Memory B cell (primary cell): ENCODE results near the gene ZNF354C.
"Not testable (repeated sequence)": the region's sequence is repeated elsewhere in the genome, so short reads cannot be mapped to it uniquely, and the experiment has no call there.

Experiments
- ATAC-seq: fragments of 150-1000 bp; cut with Tn5 transposase; 2 replicates; pipeline ENCODE4 v1.10.0; 2021; ENCODE audit warnings: low read depth, mild to moderate bottlenecking, moderate library complexity
- DNase-seq, 2 donors: peaks; one replicate each; pipeline ENCODE4 v3.0.0; 2022; ENCODE audit warnings: low spot score in 2 of 2
- H3K27ac Mint-ChIP-seq: one replicate; pipeline ENCODE4 v1.8.0; 2022; ENCODE audit warnings: mild to moderate bottlenecking, moderate library complexity, mixed read lengths
- H3K27me3 Mint-ChIP-seq: one replicate; pipeline ENCODE4 v1.8.0; 2022; ENCODE audit warnings: mixed read lengths
- H3K36me3 Mint-ChIP-seq: one replicate; pipeline ENCODE4 v1.8.0; 2022; ENCODE audit warnings: mild to moderate bottlenecking, mixed read lengths
- H3K4me1 Mint-ChIP-seq: one replicate; pipeline ENCODE4 v1.8.0; 2022; ENCODE audit warnings: mixed read lengths
- H3K4me3 Mint-ChIP-seq: one replicate; pipeline ENCODE4 v1.8.0; 2022; ENCODE audit warnings: mild to moderate bottlenecking, moderate library complexity, mixed read lengths
- H3K9me3 Mint-ChIP-seq: one replicate; pipeline ENCODE4 v1.8.0; 2022; ENCODE audit warnings: mixed read lengths

The ZNF354C gene

DNA sequence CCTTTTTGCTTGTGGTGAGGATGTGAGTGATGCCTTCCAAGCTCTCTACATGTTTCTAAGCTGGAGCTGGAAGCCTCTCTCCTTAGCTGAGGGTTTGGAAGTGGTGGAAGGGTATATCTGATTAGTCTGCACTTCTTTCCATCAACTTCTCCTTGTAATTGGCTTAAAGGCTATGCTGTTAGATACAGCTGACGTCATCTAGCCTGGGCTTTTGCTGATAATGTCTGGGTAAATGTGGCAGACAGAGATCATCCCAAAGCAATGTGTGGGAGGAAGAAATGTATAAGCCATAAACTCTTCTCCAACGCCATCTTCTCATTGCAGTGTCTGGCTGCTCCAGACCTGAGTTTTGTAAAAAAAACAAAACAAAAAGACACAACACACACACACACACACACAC lies 29.3 kb downstream of the ZNF354C start:
- H3K4me1 Mint-ChIP-seq = no peaks in the 10 kb centered on the region

DNA sequence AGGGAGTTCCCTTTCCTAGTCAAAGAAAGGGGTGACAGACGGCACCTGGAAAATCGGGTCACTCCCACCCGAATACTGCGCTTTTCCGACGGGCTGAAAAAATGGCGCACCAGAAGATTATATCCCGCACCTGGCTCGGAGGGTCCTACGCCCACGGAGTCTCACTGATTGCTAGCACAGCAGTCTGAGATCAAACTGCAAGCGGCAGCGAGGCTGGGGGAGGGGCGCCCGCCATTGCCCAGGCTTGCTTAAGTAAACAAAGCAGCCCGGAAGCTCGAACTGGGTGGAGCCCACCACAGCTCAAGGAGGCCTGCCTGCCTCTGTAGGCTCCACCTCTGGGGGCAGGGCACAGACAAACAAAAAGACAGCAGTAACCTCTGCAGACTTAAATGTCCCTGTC lies 41.1 kb downstream of the ZNF354C start:
- not testable (repeated sequence) for DNase-seq, H3K36me3 Mint-ChIP-seq, H3K4me3 Mint-ChIP-seq, H3K9me3 Mint-ChIP-seq, H3K4me1 Mint-ChIP-seq, ATAC-seq, H3K27ac Mint-ChIP-seq, H3K27me3 Mint-ChIP-seq

More for the DNA sequence above, 29.3 kb downstream of the ZNF354C start:
- DNase-seq = no peak
- no peak overlapping the region for H3K27ac Mint-ChIP-seq
- no peak overlapping the region for H3K4me3 Mint-ChIP-seq
- no peak for ATAC-seq
- no peaks in the 10 kb centered on the region for H3K27me3 Mint-ChIP-seq
- H3K9me3 Mint-ChIP-seq = peaks cover 35% of the 10 kb centered on the region
- H3K36me3 Mint-ChIP-seq = peaks cover 8% of the 10 kb centered on the region

DNA sequence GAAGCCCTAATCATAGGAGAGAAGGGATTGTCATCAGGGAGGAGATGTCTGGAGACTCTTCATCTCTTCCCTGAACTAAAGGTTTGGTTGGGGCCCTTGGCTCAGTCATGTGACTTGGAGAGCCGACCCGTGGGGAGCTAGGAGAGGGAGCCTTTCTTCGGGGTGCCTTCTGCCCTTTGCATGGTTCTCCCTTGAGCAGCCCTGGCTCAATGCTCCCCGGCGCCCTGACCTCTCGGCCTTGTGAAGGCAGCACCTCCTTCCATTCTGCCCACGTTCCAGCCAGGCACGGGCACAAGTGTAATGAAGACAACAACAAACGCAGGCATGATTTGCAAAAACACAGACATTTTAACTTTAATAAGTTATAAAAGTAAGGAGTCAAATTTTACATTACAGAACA lies 50.4 kb downstream of the ZNF354C start:
- H3K9me3 Mint-ChIP-seq = peaks cover 16% of the 10 kb centered on the region
- H3K27ac Mint-ChIP-seq = no peak overlapping the region
- H3K27me3 Mint-ChIP-seq = no peaks in the 10 kb centered on the region

DNA sequence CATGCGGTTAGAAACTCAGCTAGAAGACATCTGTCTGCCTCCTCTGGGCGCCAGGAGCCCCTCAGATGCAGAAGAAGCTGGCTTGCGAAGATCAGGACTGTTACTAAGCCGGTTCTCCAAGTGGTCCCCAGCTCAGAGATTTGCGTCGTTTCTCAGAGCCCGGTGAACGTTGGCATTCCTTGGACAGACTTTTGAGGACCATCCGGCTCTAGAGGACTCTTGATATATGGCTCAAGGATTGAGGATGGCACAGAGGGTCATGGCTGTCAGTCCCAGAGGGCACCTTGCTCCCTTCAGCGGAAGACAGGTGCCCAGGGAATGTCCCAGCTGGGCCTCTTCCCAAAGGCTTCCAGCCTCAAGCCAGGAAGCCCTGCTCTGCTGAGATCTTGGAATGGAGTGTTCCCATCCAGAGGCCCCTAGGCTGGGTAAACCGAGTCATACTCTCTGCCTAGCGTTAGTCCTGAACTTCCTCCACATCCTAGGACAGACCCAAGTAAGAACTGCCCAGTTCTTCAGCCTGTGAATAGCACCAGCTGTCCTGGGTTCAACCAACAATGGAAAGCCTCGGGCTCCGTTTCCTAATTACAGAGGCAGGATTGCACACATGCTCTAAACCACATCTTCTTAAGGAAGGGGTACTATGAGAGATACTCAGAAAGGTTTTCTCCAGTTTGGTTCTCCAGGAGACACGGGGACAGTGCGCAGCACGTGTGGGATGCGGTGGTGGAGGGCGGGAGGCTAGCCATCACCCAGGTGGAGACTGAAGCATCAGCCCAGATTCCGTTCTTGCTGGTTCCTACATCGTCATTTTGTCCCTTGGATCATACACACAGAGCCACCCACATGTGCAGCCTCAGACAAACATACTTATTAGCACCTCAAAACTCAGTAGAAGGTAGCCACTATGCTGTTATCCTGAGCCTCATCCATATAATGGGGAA lies 51.4 kb downstream of the ZNF354C start:
- Mint-ChIP-seq H3K27ac (no peak overlapping the region), H3K36me3 (no peaks in the 10 kb centered on the region), H3K4me1 (no peaks in the 10 kb centered on the region), H3K4me3 (no peak overlapping the region), H3K9me3 (peaks cover 16% of the 10 kb centered on the region), H3K27me3 (no peaks in the 10 kb centered on the region)
- ATAC-seq (no peak), DNase-seq (no peak)

More for the DNA sequence above, 50.4 kb downstream of the ZNF354C start:
- H3K4me1 Mint-ChIP-seq = no peaks in the 10 kb centered on the region
- ATAC-seq (no peak), DNase-seq (no peak)
- no peaks in the 10 kb centered on the region for H3K36me3 Mint-ChIP-seq
- H3K4me3 Mint-ChIP-seq = no peak overlapping the region

DNA sequence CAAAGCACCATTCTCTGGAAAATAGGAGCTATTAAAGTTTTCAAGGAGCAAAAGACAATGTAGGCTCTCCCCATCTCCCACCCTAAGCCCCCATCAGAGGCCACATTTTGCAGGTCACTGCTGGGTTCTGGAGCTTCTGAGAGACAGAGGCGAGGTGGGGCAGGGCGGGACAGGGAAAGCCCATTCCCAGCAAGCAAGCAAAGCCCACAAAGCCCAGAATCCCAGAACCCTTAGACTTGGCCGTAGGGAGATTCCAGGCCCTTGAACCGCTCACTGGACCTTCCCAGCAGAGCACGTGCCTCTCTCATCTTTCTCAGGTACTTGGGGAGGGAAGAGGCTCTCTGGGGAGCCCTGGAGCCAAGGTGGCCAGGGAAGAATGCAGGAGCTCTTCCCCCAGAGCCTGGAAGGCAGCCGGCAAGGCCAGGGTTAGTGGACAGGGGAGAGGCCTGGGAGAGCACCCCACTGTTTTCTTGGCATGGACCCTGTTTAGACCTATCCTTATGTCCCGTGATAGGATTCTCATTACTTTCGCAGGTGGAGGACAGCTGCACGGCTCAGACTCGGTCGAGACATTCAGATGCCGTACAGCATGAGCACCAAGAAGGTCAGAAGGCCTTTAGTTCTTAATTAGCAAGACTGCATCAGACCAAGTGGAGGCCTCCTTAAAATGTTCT lies 52.4 kb downstream of the ZNF354C start:
- Mint-ChIP-seq H3K9me3 (peaks cover 14% of the 10 kb centered on the region), H3K4me3 (no peak overlapping the region), H3K36me3 (no peaks in the 10 kb centered on the region), H3K27ac (no peak overlapping the region), H3K4me1 (no peaks in the 10 kb centered on the region), H3K27me3 (no peaks in the 10 kb centered on the region)
- no peak for DNase-seq
- no peak for ATAC-seq

DNA sequence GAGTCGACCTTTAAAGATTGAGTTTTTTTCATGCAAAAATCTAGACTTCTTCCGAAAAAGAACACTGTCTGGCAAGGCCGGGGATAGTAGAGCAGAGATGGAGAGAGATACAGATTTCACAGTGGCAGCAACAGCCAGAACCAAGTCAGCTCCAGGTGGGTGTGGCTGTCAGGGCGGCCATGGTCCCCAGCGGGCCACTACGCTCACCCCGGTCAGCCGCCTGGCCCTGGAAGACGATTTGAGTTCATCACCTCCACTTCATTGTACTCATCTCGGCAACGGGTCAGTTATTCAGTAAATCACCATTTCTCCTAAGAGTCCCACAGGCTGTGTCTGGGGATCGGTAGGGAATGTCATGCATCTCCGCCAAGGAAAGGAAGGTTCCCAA lies 53.0 kb downstream of the ZNF354C start:
- no peaks in the 10 kb centered on the region for H3K4me1 Mint-ChIP-seq
- ATAC-seq = no peak

DNA sequence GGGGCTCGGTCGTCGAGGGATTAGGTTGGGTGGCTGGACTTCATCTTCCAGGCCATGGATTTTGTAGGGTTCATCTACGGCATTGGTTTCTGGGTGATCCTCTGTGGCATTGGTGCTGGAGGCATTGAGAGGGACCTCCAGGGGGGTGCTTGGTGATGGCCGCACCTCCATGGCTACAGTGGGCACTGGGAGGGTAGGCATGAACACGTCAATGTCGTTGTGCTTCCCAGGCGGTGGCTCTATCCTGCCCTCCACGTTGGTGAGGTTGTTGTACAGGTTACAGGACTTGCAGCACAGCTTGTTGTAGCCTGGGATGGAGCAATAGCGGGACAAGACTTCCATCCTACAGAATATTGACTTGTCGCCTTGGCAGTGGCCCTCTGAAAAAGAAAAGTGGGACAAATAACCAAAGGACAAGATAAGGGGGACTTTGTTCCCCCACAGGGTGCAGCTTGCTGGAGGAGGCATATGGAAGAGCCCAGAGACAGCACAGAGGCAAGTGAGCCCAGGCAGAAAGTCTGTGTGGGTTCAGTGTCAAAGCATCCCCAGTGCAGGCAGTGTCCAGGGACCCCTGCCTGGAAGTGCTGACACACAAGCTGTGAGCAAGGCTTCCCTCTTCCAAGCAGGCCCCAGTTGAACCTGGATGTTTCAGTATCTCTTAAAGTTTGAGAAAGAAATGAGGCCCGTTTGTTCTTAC lies 53.9 kb downstream of the ZNF354C start:
- Mint-ChIP-seq H3K27ac (no peak overlapping the region), H3K4me3 (no peak overlapping the region), H3K4me1 (no peaks in the 10 kb centered on the region), H3K36me3 (no peaks in the 10 kb centered on the region), H3K9me3 (peaks cover 11% of the 10 kb centered on the region), H3K27me3 (no peaks in the 10 kb centered on the region)
- no peak for DNase-seq
- no peak for ATAC-seq

More for the DNA sequence above, 53.0 kb downstream of the ZNF354C start:
- Mint-ChIP-seq H3K27ac (no peak overlapping the region), H3K27me3 (no peaks in the 10 kb centered on the region), H3K36me3 (no peaks in the 10 kb centered on the region), H3K9me3 (peaks cover 12% of the 10 kb centered on the region), H3K4me3 (no peak overlapping the region)
- no peak for DNase-seq

DNA sequence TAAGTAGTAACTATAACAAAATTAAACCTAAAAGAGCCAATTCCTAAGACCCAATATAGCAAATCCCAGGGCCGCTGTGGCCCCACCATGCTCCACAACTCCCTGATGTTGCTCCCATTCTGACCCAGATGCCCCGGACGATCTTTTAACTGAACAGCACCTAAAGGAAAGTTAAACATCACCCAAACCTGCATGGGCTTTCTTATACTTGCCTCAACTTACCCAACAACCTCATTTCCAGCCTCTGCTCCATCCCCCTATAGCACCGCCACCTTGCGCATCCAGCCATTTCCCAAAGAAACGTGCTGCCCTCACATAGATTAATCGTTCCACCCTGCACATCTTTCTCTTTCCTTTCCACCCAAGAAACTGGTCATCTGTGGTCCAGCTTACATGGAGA lies 54.6 kb downstream of the ZNF354C start:
- peaks cover 11% of the 10 kb centered on the region for H3K9me3 Mint-ChIP-seq
- H3K4me3 Mint-ChIP-seq = no peak overlapping the region
- DNase-seq (no peak), ATAC-seq (no peak)
- no peaks in the 10 kb centered on the region for H3K36me3 Mint-ChIP-seq
- no peaks in the 10 kb centered on the region for H3K27me3 Mint-ChIP-seq
- no peaks in the 10 kb centered on the region for H3K4me1 Mint-ChIP-seq
- no peak overlapping the region for H3K27ac Mint-ChIP-seq

DNA sequence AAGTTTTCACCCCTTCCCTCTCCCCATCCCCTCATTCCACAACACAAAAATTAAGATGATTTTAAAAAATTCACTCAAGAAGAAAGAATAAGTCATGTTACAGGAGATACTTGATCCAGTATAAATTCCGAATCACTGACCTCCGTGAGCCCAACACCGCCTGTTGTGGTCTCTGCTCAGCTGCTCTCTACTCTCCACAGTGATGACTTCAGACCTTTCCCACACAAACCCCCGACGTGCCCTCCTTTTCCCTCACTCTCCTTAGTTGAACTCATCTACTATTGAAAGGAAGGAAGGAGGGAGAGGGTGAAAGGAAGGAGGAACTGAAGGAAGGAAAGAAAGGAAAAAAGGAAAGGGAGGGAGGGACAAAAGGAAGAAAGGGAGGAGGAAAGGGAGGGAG lies 55.1 kb downstream of the ZNF354C start:
- H3K27ac Mint-ChIP-seq = no peak overlapping the region
- DNase-seq = no peak
- H3K27me3 Mint-ChIP-seq = no peaks in the 10 kb centered on the region
- H3K9me3 Mint-ChIP-seq = peaks cover 11% of the 10 kb centered on the region
- no peak overlapping the region for H3K4me3 Mint-ChIP-seq
- no peak for ATAC-seq
- H3K4me1 Mint-ChIP-seq = no peaks in the 10 kb centered on the region
- no peaks in the 10 kb centered on the region for H3K36me3 Mint-ChIP-seq

DNA sequence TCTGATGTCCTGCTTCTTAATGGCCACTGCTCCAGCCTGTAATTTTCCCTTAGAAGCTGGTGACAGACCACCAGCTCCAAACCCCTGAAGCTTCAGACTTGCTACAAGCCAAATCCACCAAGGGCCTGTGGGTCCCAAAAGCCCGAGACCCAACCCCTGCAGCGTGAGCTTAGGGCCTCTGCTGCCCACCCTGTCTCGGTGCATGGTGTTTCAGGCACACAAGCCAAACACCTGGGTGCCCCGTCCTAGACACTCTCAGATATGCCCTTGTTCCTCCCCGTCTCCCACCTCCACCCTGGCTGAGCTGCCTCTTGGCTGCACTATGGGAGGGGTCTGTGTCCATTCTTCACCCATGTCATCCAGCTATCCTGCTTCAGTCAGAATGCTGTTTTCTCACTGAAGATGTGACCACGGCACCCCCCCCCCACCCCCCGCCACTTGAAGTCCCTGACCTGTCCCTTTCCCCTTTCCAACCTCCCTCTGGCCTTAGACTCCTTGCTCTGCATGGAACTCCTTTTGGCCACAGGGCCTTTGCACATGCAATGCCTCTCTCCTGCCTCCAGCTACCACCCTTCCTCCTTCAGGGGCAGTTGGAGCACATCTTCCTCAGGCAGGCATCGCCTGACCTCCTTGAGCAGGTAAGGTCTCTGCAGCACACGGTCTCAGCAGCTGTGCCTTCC lies 55.8 kb downstream of the ZNF354C start:
- Mint-ChIP-seq H3K27ac (no peak overlapping the region), H3K27me3 (no peaks in the 10 kb centered on the region), H3K9me3 (peaks cover 11% of the 10 kb centered on the region), H3K4me1 (no peaks in the 10 kb centered on the region), H3K36me3 (no peaks in the 10 kb centered on the region), H3K4me3 (no peak overlapping the region)
- ATAC-seq (no peak), DNase-seq (no peak)

DNA sequence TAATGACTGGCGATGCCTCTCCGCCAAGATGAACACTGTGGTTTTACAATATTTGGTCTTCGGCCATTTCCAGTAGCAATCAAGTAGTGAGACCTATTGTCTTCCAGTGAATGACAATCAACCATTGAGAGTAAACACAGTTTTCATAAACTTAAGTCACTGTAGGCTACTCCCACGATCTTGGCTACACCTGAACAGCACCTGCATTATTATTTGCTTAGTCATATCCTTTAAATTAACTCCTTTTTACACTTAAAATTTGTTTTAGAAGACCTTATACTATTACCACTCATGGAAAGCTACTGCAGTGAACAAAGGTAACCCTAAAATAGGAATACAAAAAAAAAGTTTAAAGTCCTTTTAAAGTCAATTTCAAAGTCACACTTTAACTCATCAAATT lies 58.2 kb downstream of the ZNF354C start:
- Mint-ChIP-seq H3K27ac (no peak overlapping the region), H3K9me3 (peaks cover 11% of the 10 kb centered on the region), H3K4me3 (no peak overlapping the region), H3K4me1 (no peaks in the 10 kb centered on the region), H3K27me3 (no peaks in the 10 kb centered on the region), H3K36me3 (no peaks in the 10 kb centered on the region)
- no peak for ATAC-seq
- DNase-seq = no peak

DNA sequence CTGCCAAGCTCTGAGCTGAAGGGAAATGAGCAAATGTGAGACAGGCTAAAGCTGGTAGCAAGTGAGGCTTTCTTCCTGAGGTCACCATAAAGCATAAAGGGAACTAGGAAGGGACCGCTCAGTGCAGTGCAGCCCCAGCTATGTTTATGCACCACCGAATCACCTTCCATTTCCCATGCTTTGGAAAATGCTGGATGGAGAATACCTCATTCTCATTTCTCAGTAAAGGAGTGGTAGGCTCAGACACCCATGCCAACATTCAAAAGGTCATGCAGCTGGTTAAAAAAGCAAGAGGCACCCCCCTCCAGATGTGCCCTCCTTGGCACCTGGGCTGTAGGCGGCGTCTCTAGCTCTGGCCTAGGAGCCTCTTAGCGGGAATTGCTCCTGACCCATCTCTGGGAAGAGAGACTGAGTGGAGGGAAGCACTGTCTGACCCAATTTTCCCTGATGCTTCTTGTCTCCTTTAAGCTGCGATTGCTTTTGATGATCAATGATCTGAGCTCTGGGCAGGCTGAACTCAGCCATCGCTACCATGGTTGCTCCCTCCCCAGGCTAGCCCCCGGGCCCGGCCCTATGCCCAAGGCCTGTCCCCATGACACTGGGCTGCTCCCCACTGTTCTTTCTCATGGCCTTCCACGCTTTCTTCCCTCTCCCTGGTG lies 58.7 kb downstream of the ZNF354C start:
- Mint-ChIP-seq H3K9me3 (peaks cover 6% of the 10 kb centered on the region), H3K36me3 (no peaks in the 10 kb centered on the region), H3K4me3 (no peak overlapping the region), H3K27me3 (no peaks in the 10 kb centered on the region), H3K4me1 (no peaks in the 10 kb centered on the region), H3K27ac (no peak overlapping the region)
- no peak for DNase-seq
- no peak for ATAC-seq

DNA sequence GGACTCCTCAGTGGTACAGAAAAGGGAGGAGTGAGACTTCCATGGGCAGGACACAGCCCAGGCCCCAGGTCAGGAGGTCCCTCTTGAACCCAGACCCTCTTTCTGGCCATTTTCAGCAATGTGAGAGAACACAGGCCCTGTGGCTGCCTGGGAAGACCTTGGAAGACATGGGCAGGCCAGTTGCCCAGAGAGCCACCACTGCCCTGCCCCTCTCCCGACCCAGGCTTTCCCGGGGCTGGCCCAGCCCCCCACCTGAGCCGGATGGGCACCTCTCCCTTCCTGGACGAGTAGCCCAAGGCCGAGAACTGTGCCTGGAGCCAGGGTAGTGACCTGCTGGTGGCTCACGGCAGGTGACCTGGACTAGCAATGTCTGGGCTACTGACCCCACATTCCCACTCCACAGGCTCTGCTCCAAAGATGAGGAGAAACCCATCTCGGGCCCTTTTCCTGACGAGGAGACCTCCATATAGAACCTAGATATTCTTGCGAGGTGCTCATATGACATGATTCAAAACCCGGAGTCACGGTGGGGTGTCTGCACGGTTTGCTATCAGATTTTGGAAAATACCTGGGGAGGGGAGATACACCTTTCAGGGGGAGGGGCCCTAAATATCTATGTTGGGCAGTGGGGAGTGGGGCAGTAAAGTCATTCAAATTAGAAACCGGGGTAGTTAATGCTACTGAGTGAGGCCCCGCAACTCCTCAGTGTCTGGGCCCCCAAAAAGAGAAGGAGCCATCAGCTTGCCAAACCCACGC lies 59.4 kb downstream of the ZNF354C start:
- Mint-ChIP-seq H3K9me3 (peaks cover 6% of the 10 kb centered on the region), H3K27me3 (no peaks in the 10 kb centered on the region), H3K4me3 (no peak overlapping the region), H3K4me1 (no peaks in the 10 kb centered on the region), H3K36me3 (no peaks in the 10 kb centered on the region), H3K27ac (no peak overlapping the region)
- DNase-seq (no peak), ATAC-seq (no peak)
